GM10248 (cell line): ENCODE measurements around the gene PODXL.

Experiments
- CTCF ChIA-PET: fragments of 300-600 bp; sonication (Branson Sonifier 250); formaldehyde crosslinking; extraction: SDS; loops from one replicate; lab custom pipeline; 2021; ENCODE audit warnings: antibody characterized with exemption; lab: Yijun Ruan, JAX
- POLR2A ChIA-PET: fragments of 350-650 bp; sonication (Branson Sonifier 250); formaldehyde crosslinking; extraction: SDS; loops from one replicate; lab custom pipeline; 2020; ENCODE audit warnings: antibody characterized with exemption; lab: Yijun Ruan, JAX
- DNase-seq: peaks from one replicate; pipeline ENCODE4 v3.0.0; 2012; ENCODE audit errors: extremely low spot score
- TF ChIP-seq, protein P1 (sequence below): IDR thresholded peaks from 2 replicates; pipeline ENCODE4 v1.5.1; 2012; ENCODE audit warnings: mild to moderate bottlenecking, low read depth; ENCODE audit errors: extremely low read depth, missing control alignments, control extremely low read depth

Gene PODXL

DNA sequence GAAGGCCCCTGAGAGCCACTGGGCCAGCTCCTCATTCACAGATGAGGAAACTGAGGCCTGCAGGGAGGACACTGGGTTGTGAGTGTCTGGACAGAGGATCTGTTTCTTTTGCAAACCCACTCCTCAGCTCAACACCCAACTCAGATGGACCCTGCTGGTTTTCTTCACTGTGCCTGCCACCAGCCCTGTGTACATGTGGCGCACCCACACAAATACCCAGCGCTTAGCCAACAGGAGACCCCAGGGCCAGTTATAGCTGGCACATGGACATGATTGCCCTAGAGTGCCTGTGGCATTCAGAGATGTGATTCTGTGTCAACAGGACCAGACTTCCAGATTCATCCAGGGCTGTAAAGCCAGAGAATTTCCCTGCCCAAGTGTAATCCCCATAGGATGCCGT, 12.4 kb downstream of the PODXL start:
- ChIA-PET CTCF (interaction anchor here (1.4 to 1.7 kb wide), 3 partner anchors 9 to 647 kb away, joined by 4 to 5 read pairs (median 4); no protein-coding TSS in a partner anchor), POLR2A (no interaction called here)
- TF ChIP-seq, protein P1, sequence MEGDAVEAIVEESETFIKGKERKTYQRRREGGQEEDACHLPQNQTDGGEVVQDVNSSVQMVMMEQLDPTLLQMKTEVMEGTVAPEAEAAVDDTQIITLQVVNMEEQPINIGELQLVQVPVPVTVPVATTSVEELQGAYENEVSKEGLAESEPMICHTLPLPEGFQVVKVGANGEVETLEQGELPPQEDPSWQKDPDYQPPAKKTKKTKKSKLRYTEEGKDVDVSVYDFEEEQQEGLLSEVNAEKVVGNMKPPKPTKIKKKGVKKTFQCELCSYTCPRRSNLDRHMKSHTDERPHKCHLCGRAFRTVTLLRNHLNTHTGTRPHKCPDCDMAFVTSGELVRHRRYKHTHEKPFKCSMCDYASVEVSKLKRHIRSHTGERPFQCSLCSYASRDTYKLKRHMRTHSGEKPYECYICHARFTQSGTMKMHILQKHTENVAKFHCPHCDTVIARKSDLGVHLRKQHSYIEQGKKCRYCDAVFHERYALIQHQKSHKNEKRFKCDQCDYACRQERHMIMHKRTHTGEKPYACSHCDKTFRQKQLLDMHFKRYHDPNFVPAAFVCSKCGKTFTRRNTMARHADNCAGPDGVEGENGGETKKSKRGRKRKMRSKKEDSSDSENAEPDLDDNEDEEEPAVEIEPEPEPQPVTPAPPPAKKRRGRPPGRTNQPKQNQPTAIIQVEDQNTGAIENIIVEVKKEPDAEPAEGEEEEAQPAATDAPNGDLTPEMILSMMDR: no peak
- DNase-seq: no peak

DNA sequence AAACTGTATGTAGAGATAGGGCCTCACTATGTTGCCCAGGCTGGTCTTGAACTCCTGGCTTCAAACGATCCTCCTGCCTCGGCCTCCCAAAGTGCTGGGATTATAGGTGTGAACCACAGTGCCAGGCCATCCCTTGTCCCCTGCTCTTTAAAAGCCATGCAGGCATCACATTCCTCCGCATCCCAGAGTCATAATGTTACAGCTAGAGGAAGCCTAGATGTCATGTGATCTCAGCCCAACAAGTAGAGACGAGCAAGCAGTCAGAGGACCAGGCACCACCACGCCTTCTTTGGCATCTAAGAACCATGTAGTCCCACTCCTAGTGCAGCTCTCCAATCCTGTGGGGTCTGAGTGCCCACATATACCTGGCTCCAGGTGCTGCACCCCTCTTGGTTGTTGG, 13.1 kb downstream of the PODXL start:
- TF ChIP-seq, protein P1: no peak
- ChIA-PET POLR2A (no interaction called here), CTCF (interaction anchor here (0.6 to 1.7 kb wide), 4 partner anchors 8 to 646 kb away, joined by 3 to 5 read pairs (median 4); no protein-coding TSS in a partner anchor)
- DNase-seq: no peak

DNA sequence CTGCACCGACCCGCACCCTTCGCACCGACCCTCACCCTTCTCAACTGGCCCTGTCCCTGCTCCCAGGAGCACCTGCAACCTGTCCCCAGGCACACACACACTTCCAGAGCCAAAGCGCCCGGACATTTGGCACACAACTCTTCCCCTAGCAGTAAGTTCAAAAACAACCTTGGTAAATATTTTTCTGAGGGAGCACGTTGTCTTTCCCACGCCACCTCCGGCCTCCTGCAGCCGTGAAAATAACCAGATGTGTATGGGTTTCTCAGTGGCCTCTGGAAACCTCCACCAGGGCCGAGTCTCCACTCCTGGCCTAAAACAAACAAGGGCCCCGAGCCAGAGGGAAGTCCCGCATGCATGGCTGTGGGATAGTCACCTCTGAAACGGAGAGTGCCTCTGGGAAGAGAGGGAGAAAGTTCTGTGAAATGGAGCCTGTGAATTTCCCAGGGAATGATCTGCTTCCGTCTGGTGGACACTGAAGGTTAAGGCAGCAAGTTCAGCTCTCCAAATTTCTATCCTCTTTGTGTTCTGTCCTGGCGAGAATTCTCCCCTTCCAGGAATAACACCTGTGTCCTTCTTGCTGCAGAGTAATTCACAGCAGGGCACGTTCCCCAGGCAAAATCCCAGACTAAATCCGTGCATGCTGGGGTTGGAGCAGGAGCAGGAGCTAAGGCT, 15.8 kb downstream of the PODXL start:
- ChIA-PET POLR2A (no interaction called here), CTCF (no interaction called here)
- TF ChIP-seq, protein P1: no peak
- no peak for DNase-seq

DNA sequence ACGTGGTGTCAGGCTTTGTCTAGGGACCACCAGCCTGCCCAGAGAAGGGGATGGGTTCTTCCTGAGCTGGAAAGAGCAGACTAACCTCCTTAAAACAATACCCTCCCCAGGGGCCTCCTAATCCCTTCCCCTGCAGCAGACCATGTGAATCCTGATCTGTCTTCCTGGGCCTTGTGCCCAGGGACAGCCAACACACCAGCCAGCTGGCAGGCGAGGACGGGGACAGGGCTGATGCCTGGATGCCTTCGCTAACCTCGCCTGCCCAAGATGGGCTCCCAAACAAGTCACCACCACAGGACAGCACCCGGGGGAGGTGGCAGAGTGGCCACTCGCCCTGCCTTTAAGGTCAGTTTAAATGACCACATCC, 17.6 kb downstream of the PODXL start:
- DNase-seq: no peak
- POLR2A ChIA-PET: no interaction called here
- CTCF ChIA-PET: interaction anchor here (1.1 to 1.7 kb wide), 2 partner anchors 116 to 133 kb away, joined by 3 to 5 read pairs; no protein-coding TSS in a partner anchor
- TF ChIP-seq, protein P1: no peak

DNA sequence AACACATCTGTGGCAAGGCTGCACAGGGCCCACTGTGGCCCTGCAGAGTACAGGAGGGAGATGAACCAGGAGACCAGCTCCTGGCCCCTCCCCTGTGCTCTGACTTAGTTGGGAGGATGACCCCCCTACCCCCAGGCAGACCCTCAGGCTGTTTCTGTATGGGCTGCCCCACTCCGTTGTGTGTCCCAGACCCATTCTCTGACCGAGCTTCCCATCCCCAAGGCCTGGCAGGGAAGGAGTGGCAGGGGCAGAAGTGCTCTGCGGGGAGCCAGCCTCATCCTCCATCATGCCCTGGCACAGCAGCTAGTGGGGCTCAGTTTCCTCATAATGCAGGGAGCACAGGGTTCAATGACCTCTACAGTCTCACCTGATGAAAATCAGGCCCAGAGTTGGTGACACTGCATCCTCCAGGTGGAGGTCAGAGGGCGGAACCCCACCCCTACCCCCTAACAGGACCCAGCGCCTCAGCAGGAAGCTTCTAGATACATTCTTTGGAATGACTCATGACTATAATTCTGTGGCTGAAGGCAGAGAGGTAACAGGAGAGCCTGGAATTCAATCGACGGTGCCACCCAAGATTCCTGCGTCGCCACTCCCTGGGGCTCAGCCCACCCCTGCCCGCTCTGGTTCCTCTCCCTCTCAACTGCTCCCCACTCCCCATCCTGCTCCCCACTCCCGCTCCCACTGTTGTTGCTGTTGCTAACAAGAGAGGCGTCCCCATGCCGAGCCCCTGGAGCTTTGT, 18.2 kb downstream of the PODXL start:
- TF ChIP-seq, protein P1: no peak
- CTCF ChIA-PET: interaction anchor here (1.1 to 1.7 kb wide), 4 partner anchors 27 to 134 kb away, joined by 3 to 5 read pairs (median 3); no protein-coding TSS in a partner anchor
- DNase-seq: no peak
- POLR2A ChIA-PET: no interaction called here

DNA sequence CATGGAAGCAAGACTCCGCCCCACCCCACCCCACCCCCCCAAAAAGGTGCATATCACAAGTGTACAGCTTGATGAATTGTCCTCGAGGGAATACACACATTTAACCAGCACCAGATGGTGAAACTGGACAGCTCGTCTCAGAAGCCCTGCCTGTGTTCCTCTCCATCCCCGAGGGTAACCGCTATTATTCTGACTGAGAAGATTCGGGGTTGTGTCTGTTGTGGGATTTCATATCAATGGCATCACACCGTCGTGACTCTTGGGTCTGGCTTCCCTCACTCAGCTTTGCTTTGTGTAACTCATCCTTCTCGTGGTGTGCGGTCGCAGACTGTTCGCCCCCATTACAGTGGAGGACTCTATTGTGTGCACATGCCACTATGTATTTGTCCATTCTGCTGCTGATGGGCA, 18.9 kb downstream of the PODXL start:
- TF ChIP-seq, protein P1: no peak
- no peak for DNase-seq
- ChIA-PET POLR2A (no interaction called here), CTCF (interaction anchor here (1.0 to 1.3 kb wide), 3 partner anchors 8 to 33 kb away, joined by 3 read pairs; no protein-coding TSS in a partner anchor)
